CD14-positive monocyte (primary cell): Measurements from ENCODE around the gene TNNI3. TPM values are rescaled to one million over a fixed set of nuclear protein-coding genes. Genes with fewer than 3 reads are reported as not detected.

Experiments used
- DNase-seq, 3 donors: peaks; one replicate each; pipeline ENCODE4 v3.0.0-alpha.2; 2011 to 2022
- H2AFZ ChIP-seq: 2 replicates; pipeline ENCODE4 v1.6.0; 2012; ENCODE audit warnings: mild to moderate bottlenecking, low read depth, low read length, inconsistent platforms; ENCODE audit not compliant: insufficient read depth, poor library complexity, severe bottlenecking
- H3K27ac ChIP-seq, 2 donors: 1 replicate in 1 of 2; 2 replicates in 1 of 2; pipeline ENCODE4 v1.5.1; 2012 to 2013; ENCODE audit warnings: low read length in 2 of 2, control low read depth in 1 of 2, inconsistent platforms in 1 of 2, low read depth in 1 of 2, mild to moderate bottlenecking in 1 of 2
- H3K27me3 ChIP-seq, 2 donors: one replicate each; pipeline versions ENCODE4 v1.6.0 to v1.6.1; 2011 to 2013; ENCODE audit warnings: low read length in 2 of 2; ENCODE audit not compliant: control insufficient read depth in 2 of 2, insufficient read depth in 2 of 2
- H3K36me3 ChIP-seq, 2 donors: replicated peaks in 1 of 2; 1 replicate in 1 of 2; 2 replicates in 1 of 2; pipeline versions ENCODE4 v1.5.1 to v1.6.1; 2012 to 2013; ENCODE audit warnings: low read length in 2 of 2, control low read depth in 1 of 2, inconsistent platforms in 1 of 2, mild to moderate bottlenecking in 1 of 2; ENCODE audit not compliant: insufficient read depth in 2 of 2, control insufficient read depth in 1 of 2
- H3K4me1 ChIP-seq, 2 donors: 1 replicate in 1 of 2; 2 replicates in 1 of 2; pipeline versions ENCODE4 v1.5.1 to v1.6.1; 2012 to 2013; ENCODE audit warnings: low read length in 2 of 2, control low read depth in 1 of 2, inconsistent platforms in 1 of 2, mild to moderate bottlenecking in 1 of 2, moderate library complexity in 1 of 2; ENCODE audit not compliant: insufficient read depth in 2 of 2, control insufficient read depth in 1 of 2
- H3K4me2 ChIP-seq: replicated peaks from 2 replicates; pipeline ENCODE3; 2012; ENCODE audit warnings: low read length, moderate library complexity, mild to moderate bottlenecking; ENCODE audit not compliant: poor library complexity, severe bottlenecking; ENCODE audit errors: extremely low read depth
- H3K4me3 ChIP-seq, 3 experiments: fragments of 200-600 bp in 1 of 3; sonication (generic) in 1 of 3; replicated peaks in 1 of 3; 1 replicate in 2 of 3; 2 replicates in 1 of 3; pipeline ENCODE4 v1.5.1; 2011 to 2013; ENCODE audit warnings: low read length in 3 of 3, mild to moderate bottlenecking in 3 of 3, control low read depth in 2 of 3, low read depth in 2 of 3, inconsistent platforms in 1 of 3, moderate library complexity in 1 of 3
- H3K79me2 ChIP-seq: 2 replicates; pipeline ENCODE4 v1.6.0; 2012; ENCODE audit warnings: mild to moderate bottlenecking, control low read depth, inconsistent platforms, low read length, moderate library complexity; ENCODE audit not compliant: insufficient read depth
- H3K9ac ChIP-seq: 2 replicates; pipeline ENCODE4 v1.6.0; 2017; ENCODE audit warnings: low read length, mild to moderate bottlenecking; ENCODE audit not compliant: insufficient read depth, poor library complexity, severe bottlenecking
- H3K9me3 ChIP-seq, 2 donors: replicated peaks in 1 of 2; 1 replicate in 1 of 2; 2 replicates in 1 of 2; pipeline versions ENCODE4 v1.5.1 to v1.6.1; 2012 to 2013; ENCODE audit warnings: low read length in 2 of 2, control low read depth in 1 of 2; ENCODE audit not compliant: control insufficient read depth in 1 of 2, insufficient read depth in 1 of 2
- H4K20me1 ChIP-seq: 2 replicates; pipeline ENCODE4 v1.6.0; 2012; ENCODE audit warnings: mild to moderate bottlenecking, low read length, control low read depth, moderate library complexity; ENCODE audit not compliant: insufficient read depth
- H3K27ac Mint-ChIP-seq, 7 donors: one replicate each; pipeline ENCODE4 v1.8.0; 2020; ENCODE audit warnings: mild to moderate bottlenecking in 7 of 7, mixed read lengths in 7 of 7, moderate library complexity in 6 of 7, inconsistent platforms in 2 of 7
- H3K27me3 Mint-ChIP-seq, 3 donors: one replicate each; pipeline ENCODE4 v1.8.0; 2021 to 2022; ENCODE audit warnings: low read depth in 3 of 3, mild to moderate bottlenecking in 3 of 3, mixed read lengths in 3 of 3, moderate library complexity in 3 of 3, inconsistent platforms in 1 of 3
- H3K36me3 Mint-ChIP-seq, 2 donors: one replicate each; pipeline ENCODE4 v1.8.0; 2020; ENCODE audit warnings: mixed read lengths in 2 of 2, inconsistent platforms in 1 of 2, mild to moderate bottlenecking in 1 of 2
- H3K4me1 Mint-ChIP-seq: one replicate; pipeline ENCODE4 v1.8.0; 2020; ENCODE audit warnings: mild to moderate bottlenecking, mixed read lengths
- H3K4me3 Mint-ChIP-seq, 2 donors: one replicate each; pipeline ENCODE4 v1.8.0; 2020; ENCODE audit warnings: mild to moderate bottlenecking in 2 of 2, mixed read lengths in 2 of 2, moderate library complexity in 1 of 2
- H3K9me3 Mint-ChIP-seq, 7 donors: one replicate each; pipeline ENCODE4 v1.8.0; 2020 to 2022; ENCODE audit warnings: mixed read lengths in 7 of 7, mild to moderate bottlenecking in 6 of 7, moderate library complexity in 6 of 7, inconsistent platforms in 2 of 7
- CTCF ChIP-seq: fragments of 200-600 bp; IDR thresholded peaks from one replicate; pipeline ENCODE4 v1.8.0; 2022; ENCODE audit warnings: antibody characterized with exemption, mild to moderate bottlenecking
- WGBS: methylation state at CpG from one replicate; pipeline ENCODE4 v1.1.5; 2013; ENCODE audit warnings: missing lambda C conversion rate; ENCODE audit not compliant: insufficient coverage; 5-methylcytosine and 5-hydroxymethylcytosine counted together
- intact Hi-C, 2 donors: fragments of 100-400 bp; cut with micrococcal nuclease; formaldehyde crosslinking; loops; one replicate each; pipeline versions ENCODE4 v1.15.0 to v1.15.1; 2023
- polyA plus RNA-seq, 3 donors: library from polyadenylated mRNA; depleted of rRNA in 1 of 3; unstranded in 2 of 3; stranded (reverse) in 1 of 3; fragments of 300-500 nt in 2 of 3; fragments of >200 nt in 1 of 3; fragmentation: Illumina TruSeq in 2 of 3; gene quantifications; 1 replicate in 2 of 3; 2 replicates in 1 of 3; pipeline ENCODE4 v1.2.3, GENCODE V29; 2012 to 2021

The TNNI3 gene
- polyA plus RNA-seq, 3 donors: 1.2 TPM; not detected in 2

- peaks cover 10 to 24% (median 17%) of the 10 kb centered on the region in 7 donors for H3K9me3 Mint-ChIP-seq
- Histone ChIP-seq H3K9me3 (peaks cover 8 to 10% of the 10 kb centered on the region in 2 donors), H3K27me3 (peaks cover 7 to 43% of the 10 kb centered on the region in 2 donors), H2AFZ (no peak within 1 kb of the TSS), H4K20me1 (no peaks in the 10 kb centered on the region), H3K4me1 (peaks cover 25 to 28% of the 10 kb centered on the region in 2 donors), H3K79me2 (no peaks in the 10 kb centered on the region), H3K4me2 (no peak within 1 kb of the TSS), H3K4me3 (no peak within 1 kb of the TSS), H3K36me3 (no peaks in the 10 kb centered on the region), H3K27ac (no peak within 1 kb of the TSS), H3K9ac (no peak within 1 kb of the TSS)
- peaks cover 26% of the 10 kb centered on the region for H3K4me1 Mint-ChIP-seq
- no peaks in the 10 kb centered on the region for H3K36me3 Mint-ChIP-seq
- DNase-seq: no peak
- TF ChIP-seq CTCF: no peak
- peak within 1 kb of the TSS in 1 of 7 donors; percentile 4 for H3K27ac Mint-ChIP-seq
- intact Hi-C loops: loop anchor here in 1 of 2 donors (10.0 kb wide), 2 partner anchors 275 to 305 kb away; no protein-coding TSS in a partner anchor
- WGBS: 46% methylated on average over 7 of the region's 18 CpGs
- peaks cover 38 to 61% (median 54%) of the 10 kb centered on the region in 3 donors for H3K27me3 Mint-ChIP-seq
- peak within 1 kb of the TSS in 1 of 2 donors; percentile 66 for H3K4me3 Mint-ChIP-seq
Observed at GRCh38 chr19:55149078-55150003, 8.2 kb downstream of the TNNI3 start, which contains the start of gene TNNT1. TNNT1 (minus strand) TSS chr19:55149206; CDS start chr19:55147157, 2,049 bp downstream.

DNA sequence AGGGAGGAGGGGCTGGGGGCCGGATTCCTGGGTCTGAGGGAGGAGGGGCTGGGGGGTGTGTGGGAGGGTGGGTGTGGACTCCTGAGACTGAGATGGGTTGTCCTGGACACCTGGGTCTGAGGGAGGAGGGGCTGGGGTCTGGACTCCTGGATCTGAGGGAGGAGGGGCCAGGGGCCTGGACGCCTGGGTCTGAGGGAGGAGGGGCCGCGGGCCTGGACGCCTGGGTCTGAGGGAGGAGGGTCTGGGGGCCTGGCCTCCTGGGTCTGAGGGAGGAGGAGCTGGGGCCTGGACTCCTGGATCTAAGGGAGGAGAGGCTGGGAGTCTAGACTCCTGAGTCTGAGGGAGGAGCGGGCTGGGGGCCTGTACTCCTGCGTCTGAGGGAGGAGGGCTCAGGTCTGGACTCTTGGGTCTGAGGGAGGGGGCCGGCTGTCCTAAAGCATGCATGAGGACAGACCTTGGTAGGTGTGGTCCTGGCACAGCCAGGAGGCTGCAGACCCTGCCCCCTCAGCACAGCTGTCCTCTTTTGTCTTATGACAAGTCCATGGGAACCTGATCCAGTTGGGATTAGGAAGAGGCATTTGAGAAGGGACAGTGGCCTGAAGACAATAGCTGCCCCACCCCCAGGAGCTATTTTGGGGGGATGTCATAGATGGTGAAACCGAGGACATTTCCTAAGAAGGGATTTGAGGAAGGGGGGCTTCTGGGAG lies 9.8 kb downstream of the TNNI3 start:
- H3K4me3 Mint-ChIP-seq: no peak overlapping the region
- no peak for TF ChIP-seq CTCF
- intact Hi-C loops: loop anchor here in 1 of 2 donors (10.0 kb wide), 2 partner anchors 277 to 307 kb away; no protein-coding TSS in a partner anchor
- Histone ChIP-seq H4K20me1 (no peaks in the 10 kb centered on the region), H3K79me2 (no peaks in the 10 kb centered on the region), H3K27ac (no peak overlapping the region), H3K4me2 (no peak overlapping the region), H3K9me3 (peaks cover 8 to 10% of the 10 kb centered on the region in 2 donors), H2AFZ (no peak overlapping the region), H3K4me3 (no peak overlapping the region), H3K36me3 (no peaks in the 10 kb centered on the region), H3K4me1 (peaks cover 25 to 30% of the 10 kb centered on the region in 2 donors), H3K27me3 (peaks cover 10 to 49% of the 10 kb centered on the region in 2 donors), H3K9ac (no peak overlapping the region)
- H3K27me3 Mint-ChIP-seq: peaks cover 48 to 72% (median 62%) of the 10 kb centered on the region in 3 donors
- no peaks in the 10 kb centered on the region for H3K36me3 Mint-ChIP-seq
- no peak for DNase-seq
- peaks cover 29% of the 10 kb centered on the region for H3K4me1 Mint-ChIP-seq
- peaks cover 10 to 24% (median 17%) of the 10 kb centered on the region in 7 donors for H3K9me3 Mint-ChIP-seq
- 69% methylated on average over 7 of the region's 9 CpGs for WGBS
- no peak overlapping the region for H3K27ac Mint-ChIP-seq
